Gastroesophageal sphincter (tissue), 4 donors: ENCODE measurements around the gene SPATA6L. TPM values are rescaled to one million over a fixed set of nuclear protein-coding genes. Genes with fewer than 3 reads are reported as not detected.

Source experiments
- ATAC-seq: fragments of 150-250 bp; one replicate; pipeline ENCODE4 v1.9.1; 2016; ENCODE audit warnings: mild to moderate bottlenecking, moderate library complexity
- H3K27ac ChIP-seq, 4 donors: fragments of 200-600 bp; sonication (generic) in 3 of 4; 1 replicate in 3 of 4; 2 replicates in 1 of 4; pipeline ENCODE4 v1.5.1; 2016 to 2019
- H3K27me3 ChIP-seq: fragments of 200-600 bp; sonication (generic); one replicate; pipeline ENCODE4 v1.5.1; 2019
- H3K36me3 ChIP-seq, 2 donors: fragments of 200-600 bp; sonication (generic); one replicate each; pipeline ENCODE4 v1.5.1; 2019; ENCODE audit warnings: control low read depth in 1 of 2
- H3K4me1 ChIP-seq, 3 donors: fragments of 200-600 bp; sonication (generic); 1 replicate in 2 of 3; 2 replicates in 1 of 3; pipeline ENCODE4 v1.5.1; 2016 to 2019; ENCODE audit warnings: control low read depth in 2 of 3
- H3K4me3 ChIP-seq, 2 donors: fragments of 200-600 bp; sonication (generic); one replicate each; pipeline ENCODE4 v1.5.1; 2019; ENCODE audit warnings: mild to moderate bottlenecking in 1 of 2, moderate library complexity in 1 of 2
- H3K9me3 ChIP-seq, 3 donors: fragments of 200-600 bp; sonication (generic); one replicate each; pipeline ENCODE4 v1.5.1; 2017 to 2019; ENCODE audit warnings: control low read depth in 2 of 3
- EP300 ChIP-seq: sonication (generic); formaldehyde crosslinking; IDR thresholded peaks from one replicate; pipeline ENCODE4 v1.6.1; 2017; ENCODE audit warnings: antibody characterized with exemption, mild to moderate bottlenecking
- POLR2A ChIP-seq, 2 donors: fragments of 450-650 bp; IDR thresholded peaks; one replicate each; pipeline ENCODE4 v1.6.1; 2017; ENCODE audit warnings: antibody characterized with exemption in 2 of 2, mild to moderate bottlenecking in 2 of 2, moderate library complexity in 1 of 2
- POLR2AphosphoS5 ChIP-seq: sonication (generic); formaldehyde crosslinking; IDR thresholded peaks from one replicate; pipeline ENCODE4 v1.6.1; 2017; ENCODE audit warnings: antibody characterized with exemption
- WGBS, 2 donors: methylation state at CpG; one replicate each; pipeline ENCODE4 v1.1.5; 2018; ENCODE audit warnings: low coverage in 1 of 2; 5-methylcytosine and 5-hydroxymethylcytosine counted together
- total RNA-seq, 4 donors: library from RNA; depleted of rRNA; stranded (reverse); fragments of >200 nt; gene quantifications; one replicate each; pipeline ENCODE4 v1.1.0, GENCODE V29; 2016
- TF ChIP-seq, protein P1 (sequence below), 4 experiments: fragments of 200-600 bp in 2 of 4; fragments of 450-650 bp in 2 of 4; sonication (generic) in 1 of 4; IDR thresholded peaks; one replicate each; pipeline ENCODE4 v1.5.1; 2017 to 2019; ENCODE audit warnings: antibody characterized with exemption in 4 of 4, mild to moderate bottlenecking in 2 of 4, moderate library complexity in 2 of 4

Gene SPATA6L
- total RNA-seq, 4 donors from 2014 or later = 0.69 to 1.9 (median 0.83) TPM

DNA sequence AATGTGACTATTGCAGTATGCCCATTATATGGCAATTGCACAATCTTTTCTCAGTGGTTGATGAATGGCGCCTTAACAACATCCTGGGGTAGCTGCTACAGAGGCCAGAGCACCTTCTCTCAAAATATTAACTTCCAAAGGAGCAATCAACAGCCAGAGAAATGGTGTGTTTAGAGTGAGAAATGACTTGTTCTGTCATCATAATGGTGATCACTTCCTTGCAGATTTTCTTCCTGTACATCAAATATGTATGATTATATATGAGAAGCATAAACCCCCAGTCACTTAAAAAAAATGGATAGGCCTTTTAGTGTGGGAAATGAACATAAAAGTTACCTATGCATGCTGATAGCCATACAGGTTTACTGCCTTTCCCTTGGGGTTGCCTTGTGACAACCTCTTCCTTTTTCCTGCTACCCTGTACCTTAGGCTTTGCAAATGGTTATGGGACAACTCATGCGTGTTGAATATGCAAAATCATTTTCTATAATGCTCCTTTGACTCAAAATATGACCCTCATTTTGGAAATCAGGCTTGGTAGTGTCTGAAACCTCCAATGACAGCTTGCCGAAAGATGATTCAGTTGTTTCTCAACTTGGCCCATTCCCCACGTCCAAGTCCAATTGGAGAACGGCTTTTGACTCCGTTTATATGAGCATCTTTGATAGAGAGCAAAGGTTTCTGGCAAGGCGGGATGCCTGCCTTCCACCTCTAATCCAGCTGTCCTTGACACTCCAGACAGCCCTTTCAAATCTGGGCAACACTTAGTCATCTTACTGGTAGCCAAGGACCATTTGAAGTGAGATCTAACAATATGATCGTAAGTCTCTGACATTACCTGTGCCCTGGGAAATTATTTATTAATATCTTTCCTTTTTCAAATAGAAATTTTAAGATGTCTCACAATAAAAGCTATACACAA is 106.8 kb downstream of the SPATA6L start:
- Histone ChIP-seq H3K27ac (no peak overlapping the region), H3K9me3 (no peaks in the 10 kb centered on the region), H3K4me1 (peaks cover 0 to 9% (median 2%) of the 10 kb centered on the region in 3 donors), H3K4me3 (no peak overlapping the region), H3K27me3 (no peaks in the 10 kb centered on the region), H3K36me3 (no peaks in the 10 kb centered on the region)
- no peak for TF ChIP-seq POLR2A (IDR thresholded peaks at IDR 0.05)
- TF ChIP-seq, protein P1, sequence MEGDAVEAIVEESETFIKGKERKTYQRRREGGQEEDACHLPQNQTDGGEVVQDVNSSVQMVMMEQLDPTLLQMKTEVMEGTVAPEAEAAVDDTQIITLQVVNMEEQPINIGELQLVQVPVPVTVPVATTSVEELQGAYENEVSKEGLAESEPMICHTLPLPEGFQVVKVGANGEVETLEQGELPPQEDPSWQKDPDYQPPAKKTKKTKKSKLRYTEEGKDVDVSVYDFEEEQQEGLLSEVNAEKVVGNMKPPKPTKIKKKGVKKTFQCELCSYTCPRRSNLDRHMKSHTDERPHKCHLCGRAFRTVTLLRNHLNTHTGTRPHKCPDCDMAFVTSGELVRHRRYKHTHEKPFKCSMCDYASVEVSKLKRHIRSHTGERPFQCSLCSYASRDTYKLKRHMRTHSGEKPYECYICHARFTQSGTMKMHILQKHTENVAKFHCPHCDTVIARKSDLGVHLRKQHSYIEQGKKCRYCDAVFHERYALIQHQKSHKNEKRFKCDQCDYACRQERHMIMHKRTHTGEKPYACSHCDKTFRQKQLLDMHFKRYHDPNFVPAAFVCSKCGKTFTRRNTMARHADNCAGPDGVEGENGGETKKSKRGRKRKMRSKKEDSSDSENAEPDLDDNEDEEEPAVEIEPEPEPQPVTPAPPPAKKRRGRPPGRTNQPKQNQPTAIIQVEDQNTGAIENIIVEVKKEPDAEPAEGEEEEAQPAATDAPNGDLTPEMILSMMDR (IDR thresholded peaks at IDR 0.05) = no peak
- TF ChIP-seq POLR2AphosphoS5 = no peak
- no peak for TF ChIP-seq EP300
- WGBS, 2 donors = 47 to 60% methylated on average over 6 to 8 of the region's 8 CpGs
- ATAC-seq = no peak

DNA sequence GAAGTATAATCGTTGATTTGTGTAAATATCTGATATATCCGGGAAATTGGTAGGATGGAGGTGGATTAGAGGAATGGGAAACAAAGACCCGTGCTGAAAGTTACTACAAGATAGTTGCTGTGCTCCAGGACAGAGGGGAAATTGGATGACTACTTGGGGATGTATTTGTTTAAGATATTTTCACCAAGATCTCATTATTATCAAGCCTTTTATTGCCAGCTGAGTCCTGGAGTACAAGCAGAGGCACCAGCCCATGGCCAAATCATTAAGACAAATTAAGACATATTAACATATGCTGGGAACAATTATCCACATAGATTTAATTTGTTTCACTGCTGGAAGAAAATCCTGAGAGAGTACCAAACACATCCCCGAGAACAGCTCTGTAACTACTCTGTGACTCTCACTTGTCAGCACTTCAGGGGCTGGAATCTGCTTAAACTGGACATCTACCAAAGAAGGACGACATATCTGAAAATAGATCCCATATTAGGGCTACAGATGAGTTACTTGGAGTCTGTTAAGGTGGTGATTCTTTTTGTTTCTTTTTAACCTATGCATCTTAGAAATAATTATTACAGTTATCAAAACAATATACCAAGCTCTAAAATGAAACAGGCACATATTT is 107.8 kb downstream of the SPATA6L start:
- Histone ChIP-seq H3K36me3 (no peaks in the 10 kb centered on the region), H3K4me1 (peaks cover 0 to 9% (median 2%) of the 10 kb centered on the region in 3 donors), H3K27me3 (no peaks in the 10 kb centered on the region), H3K9me3 (no peaks in the 10 kb centered on the region), H3K4me3 (no peak overlapping the region), H3K27ac (peak overlapping the region in 3 of 4 donors; percentile 24 to 48 (median 43))
- ATAC-seq = no peak
- WGBS, 2 donors = 45 to 49% methylated on average over 5 of the region's 5 CpGs
- TF ChIP-seq POLR2AphosphoS5 = no peak
- TF ChIP-seq, protein P1 (IDR thresholded peaks at IDR 0.05) = no peak
- TF ChIP-seq EP300 = no peak
- no peak for TF ChIP-seq POLR2A (IDR thresholded peaks at IDR 0.05)

DNA sequence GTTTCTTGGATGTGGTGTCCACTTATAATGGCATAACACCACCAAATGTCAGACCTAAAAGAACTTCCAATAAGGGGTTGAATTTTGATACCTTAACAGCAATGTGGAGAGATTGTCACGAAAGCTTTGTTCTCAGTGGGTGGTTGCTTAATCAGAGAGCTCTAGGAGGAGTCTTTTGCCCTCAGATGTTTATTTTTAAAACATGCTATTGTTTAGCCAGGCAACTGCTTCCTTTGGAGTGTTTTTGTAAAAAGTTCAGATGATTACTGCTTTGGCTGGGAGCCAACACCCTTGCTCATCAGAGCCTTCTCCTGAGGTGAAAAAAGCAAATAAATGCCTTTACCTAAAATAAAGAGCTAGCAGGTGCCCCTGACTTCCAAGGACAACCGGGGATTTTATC is 111.0 kb downstream of the SPATA6L start:
- no peak for ATAC-seq
- Histone ChIP-seq H3K27me3 (no peaks in the 10 kb centered on the region), H3K4me3 (no peak overlapping the region), H3K4me1 (peaks cover 0 to 9% (median 2%) of the 10 kb centered on the region in 3 donors), H3K9me3 (no peaks in the 10 kb centered on the region), H3K27ac (peak overlapping the region in 2 of 4 donors; percentile 33 to 54), H3K36me3 (no peaks in the 10 kb centered on the region)
- 25 to 70% methylated on average over 1 to 2 of the region's 2 CpGs for WGBS, 2 donors
- TF ChIP-seq POLR2A (IDR thresholded peaks at IDR 0.05) = no peak
- no peak for TF ChIP-seq EP300
- no peak for TF ChIP-seq POLR2AphosphoS5
- TF ChIP-seq, protein P1 (IDR thresholded peaks at IDR 0.05) = no peak

DNA sequence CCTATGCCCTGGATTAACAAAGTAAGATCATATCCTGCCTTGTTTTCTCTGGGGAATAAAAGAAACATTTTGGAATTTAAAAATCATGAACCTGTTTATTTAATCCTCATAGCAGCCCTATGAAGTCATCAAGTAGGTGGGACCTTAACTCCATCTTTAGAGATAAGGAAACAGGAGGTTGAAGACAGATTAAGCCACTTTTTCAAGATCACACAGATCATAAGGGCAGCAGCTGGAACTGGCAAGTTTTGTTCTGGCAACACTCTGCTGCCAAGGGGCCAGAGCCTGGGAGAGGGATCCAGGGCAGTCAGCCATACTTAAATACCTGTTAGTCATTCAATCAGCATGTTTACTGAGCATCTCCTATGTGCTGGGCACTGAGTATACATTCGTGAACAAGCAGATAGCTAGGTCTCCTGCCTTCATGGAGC is 112.3 kb downstream of the SPATA6L start:
- Histone ChIP-seq H3K27ac (peak overlapping the region in 1 of 4 donors; percentile 33), H3K36me3 (no peaks in the 10 kb centered on the region), H3K4me1 (peaks cover 0 to 9% (median 2%) of the 10 kb centered on the region in 3 donors), H3K9me3 (no peaks in the 10 kb centered on the region), H3K27me3 (no peaks in the 10 kb centered on the region), H3K4me3 (no peak overlapping the region)
- peak; percentile 68 for ATAC-seq
- no peak for TF ChIP-seq EP300
- no peak for TF ChIP-seq POLR2AphosphoS5
- TF ChIP-seq POLR2A (IDR thresholded peaks at IDR 0.05) = no peak
- TF ChIP-seq, protein P1 (IDR thresholded peaks at IDR 0.05) = no peak
- 40 to 100% methylated on average over 1 of the region's 1 CpG for WGBS, 2 donors
